ENCODE measurements around the gene CIRBP. TPM values are rescaled to one million over a fixed set of nuclear protein-coding genes. Genes with fewer than 3 reads are reported as not detected.
A peak's percentile ranks its signal among the peaks of the same experiment; 100 is the strongest.

CIRBP gene
- total RNA-seq, 2 experiments from 2014 or later = 278 to 309 TPM

GRCh38 chr19:1248139-1248785 is 20.9 kb upstream of the CIRBP start, which contains the start of gene MIDN:
TSS of gene MIDN (plus strand) at chr19:1248583. CDS start at chr19:1250297, 1,714 bp downstream.
- Histone ChIP-seq H3K79me2 (ENCODE audit: insufficient read depth, low read depth, low read length) (peaks cover 31% of the 10 kb centered on the region; the same call in 1 of the 2 replicates), H3K4me2 (ENCODE audit: low read length) (peak within 1 kb of the TSS; percentile 92), H3K27ac (ENCODE audit: low read depth, low read length, poor library complexity, severe bottlenecking) (peak within 1 kb of the TSS; percentile 73), H4K20me1 (ENCODE audit: insufficient read depth, low read length) (0 out of 2 replicates have a peak, but pooled peaks cover 1% of the 10 kb centered on the region), H3K9me3 (ENCODE audit: low read length) (no peaks in the 10 kb centered on the region), H2AFZ (ENCODE audit: low read length) (no peak within 1 kb of the TSS), H3K36me3 (ENCODE audit: insufficient read depth, low read length) (peaks cover 54% of the 10 kb centered on the region), H3K9me2 (ENCODE audit: insufficient read depth, low read length) (no peaks in the 10 kb centered on the region), H3K4me3 (ENCODE audit: low read depth, low read length, poor library complexity, severe bottlenecking) (peak within 1 kb of the TSS; percentile 74), H3K4me1 (ENCODE audit: insufficient read depth, low read length, poor library complexity, severe bottlenecking) (peaks cover 51% of the 10 kb centered on the region)
- POLR2A ChIA-PET = no interaction called here
- CTCF ChIA-PET (ENCODE audit: unreplicated experiment) = no interaction called here
- no peak for TF ChIP-seq EZH2phosphoT487 (IDR thresholded peaks at IDR 0.05; ENCODE audit: borderline replicate concordance, low read depth, low read length)
- TF ChIP-seq, protein P1, sequence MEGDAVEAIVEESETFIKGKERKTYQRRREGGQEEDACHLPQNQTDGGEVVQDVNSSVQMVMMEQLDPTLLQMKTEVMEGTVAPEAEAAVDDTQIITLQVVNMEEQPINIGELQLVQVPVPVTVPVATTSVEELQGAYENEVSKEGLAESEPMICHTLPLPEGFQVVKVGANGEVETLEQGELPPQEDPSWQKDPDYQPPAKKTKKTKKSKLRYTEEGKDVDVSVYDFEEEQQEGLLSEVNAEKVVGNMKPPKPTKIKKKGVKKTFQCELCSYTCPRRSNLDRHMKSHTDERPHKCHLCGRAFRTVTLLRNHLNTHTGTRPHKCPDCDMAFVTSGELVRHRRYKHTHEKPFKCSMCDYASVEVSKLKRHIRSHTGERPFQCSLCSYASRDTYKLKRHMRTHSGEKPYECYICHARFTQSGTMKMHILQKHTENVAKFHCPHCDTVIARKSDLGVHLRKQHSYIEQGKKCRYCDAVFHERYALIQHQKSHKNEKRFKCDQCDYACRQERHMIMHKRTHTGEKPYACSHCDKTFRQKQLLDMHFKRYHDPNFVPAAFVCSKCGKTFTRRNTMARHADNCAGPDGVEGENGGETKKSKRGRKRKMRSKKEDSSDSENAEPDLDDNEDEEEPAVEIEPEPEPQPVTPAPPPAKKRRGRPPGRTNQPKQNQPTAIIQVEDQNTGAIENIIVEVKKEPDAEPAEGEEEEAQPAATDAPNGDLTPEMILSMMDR (conservative IDR thresholded peaks at IDR 0.05; ENCODE audit: low read length) = peak; percentile 70
- DNase-seq (ENCODE audit: low spot score) = peak; percentile 72
- intact Hi-C loops (cut with micrococcal nuclease; ENCODE audit: unreplicated experiment) = no loop called here
- BruUV-seq (replicated peaks) = no TSS peak

DNA sequence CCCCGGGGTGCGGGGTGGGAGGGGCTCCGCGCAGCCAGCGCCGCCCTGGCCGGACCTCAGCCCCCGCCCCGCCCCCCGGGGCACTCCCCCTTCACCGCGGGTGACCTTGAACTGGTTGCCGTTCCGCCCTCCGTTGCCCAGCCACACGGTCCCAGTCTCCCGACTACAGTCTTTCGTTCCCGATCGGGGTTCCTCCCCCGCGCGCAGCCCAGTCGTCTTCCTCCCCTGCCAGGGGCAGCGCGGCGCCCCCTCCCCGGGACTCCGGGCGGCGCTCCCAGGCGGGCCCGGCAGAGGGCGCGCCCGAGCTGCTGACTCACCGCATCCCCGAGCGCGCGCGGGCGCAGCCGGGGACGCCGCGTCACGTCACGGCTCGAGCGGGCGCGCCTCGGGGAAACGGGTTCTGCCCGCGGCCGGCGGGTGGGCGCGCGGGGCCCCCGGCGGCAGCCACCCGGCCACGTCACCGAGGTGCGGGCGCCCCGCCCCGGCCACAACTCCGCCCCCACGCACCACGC is 20.3 kb upstream of the CIRBP start:
- ChIA-PET CTCF (ENCODE audit: unreplicated experiment) (no interaction called here), POLR2A (no interaction called here)
- peak; percentile 82 for DNase-seq (ENCODE audit: low spot score)
- H3K4me1 ChIP-seq (ENCODE audit: insufficient read depth, low read length, poor library complexity, severe bottlenecking) = peaks cover 51% of the 10 kb centered on the region
- peak overlapping the region; percentile 74 for H3K4me3 ChIP-seq (ENCODE audit: low read depth, low read length, poor library complexity, severe bottlenecking)
- H3K79me2 ChIP-seq (ENCODE audit: insufficient read depth, low read depth, low read length) = peaks cover 36% of the 10 kb centered on the region; the same call in 1 of the 2 replicates
- TF ChIP-seq, protein P1 (conservative IDR thresholded peaks at IDR 0.05; ENCODE audit: low read length) = peak; percentile 78
- TF ChIP-seq EZH2phosphoT487 (IDR thresholded peaks at IDR 0.05; ENCODE audit: borderline replicate concordance, low read depth, low read length) = no peak
- no TSS peak for BruUV-seq (replicated peaks)
- intact Hi-C loops (cut with micrococcal nuclease; ENCODE audit: unreplicated experiment) = loop anchor here (1.0 kb wide), 1 partner anchor 17 kb away; no protein-coding TSS in a partner anchor
- peak overlapping the region; percentile 73 for H3K27ac ChIP-seq (ENCODE audit: low read depth, low read length, poor library complexity, severe bottlenecking)
- H3K9me3 ChIP-seq (ENCODE audit: low read length) = no peaks in the 10 kb centered on the region
- 0 out of 2 replicates have a peak, but pooled peaks cover 7% of the 10 kb centered on the region for H4K20me1 ChIP-seq (ENCODE audit: insufficient read depth, low read length)
- no peak overlapping the region for H2AFZ ChIP-seq (ENCODE audit: low read length)
- peaks cover 54% of the 10 kb centered on the region for H3K36me3 ChIP-seq (ENCODE audit: insufficient read depth, low read length)
- H3K4me2 ChIP-seq (ENCODE audit: low read length) = peak overlapping the region; percentile 92
- H3K9me2 ChIP-seq (ENCODE audit: insufficient read depth, low read length) = no peaks in the 10 kb centered on the region

Measured in OCI-LY7 (cell line).